Right lung (tissue), 5 donors: ENCODE measurements around the gene ABHD12B. TPM values are rescaled to one million over a fixed set of nuclear protein-coding genes. Genes with fewer than 3 reads are reported as not detected.
"Not testable (repeated sequence)": the region's sequence is repeated elsewhere in the genome, so short reads cannot be mapped to it uniquely, and the experiment has no call there.

Source experiments
- DNase-seq, 2 donors: peaks; one replicate each; pipeline ENCODE4 v3.0.0-alpha.2; 2013
- polyA plus RNA-seq, 5 donors: library from polyadenylated mRNA; unstranded; fragments of 120-200 nt; gene quantifications; one replicate each; pipeline versions ENCODE4 v1.2.1 to v1.2.3, GENCODE V29; 2013; ENCODE audit warnings: inconsistent platforms in 1 of 5, low replicate concordance in 1 of 5; ENCODE audit not compliant: insufficient read length in 5 of 5, insufficient read depth in 1 of 5

The ABHD12B gene
- polyA plus RNA-seq, 5 donors, result 0.45 to 1.4 (median 0.67) TPM

GRCh38 chr14:50932592-50933495 is 61.0 kb downstream of the ABHD12B start:
- DNase-seq, result no peak

DNA sequence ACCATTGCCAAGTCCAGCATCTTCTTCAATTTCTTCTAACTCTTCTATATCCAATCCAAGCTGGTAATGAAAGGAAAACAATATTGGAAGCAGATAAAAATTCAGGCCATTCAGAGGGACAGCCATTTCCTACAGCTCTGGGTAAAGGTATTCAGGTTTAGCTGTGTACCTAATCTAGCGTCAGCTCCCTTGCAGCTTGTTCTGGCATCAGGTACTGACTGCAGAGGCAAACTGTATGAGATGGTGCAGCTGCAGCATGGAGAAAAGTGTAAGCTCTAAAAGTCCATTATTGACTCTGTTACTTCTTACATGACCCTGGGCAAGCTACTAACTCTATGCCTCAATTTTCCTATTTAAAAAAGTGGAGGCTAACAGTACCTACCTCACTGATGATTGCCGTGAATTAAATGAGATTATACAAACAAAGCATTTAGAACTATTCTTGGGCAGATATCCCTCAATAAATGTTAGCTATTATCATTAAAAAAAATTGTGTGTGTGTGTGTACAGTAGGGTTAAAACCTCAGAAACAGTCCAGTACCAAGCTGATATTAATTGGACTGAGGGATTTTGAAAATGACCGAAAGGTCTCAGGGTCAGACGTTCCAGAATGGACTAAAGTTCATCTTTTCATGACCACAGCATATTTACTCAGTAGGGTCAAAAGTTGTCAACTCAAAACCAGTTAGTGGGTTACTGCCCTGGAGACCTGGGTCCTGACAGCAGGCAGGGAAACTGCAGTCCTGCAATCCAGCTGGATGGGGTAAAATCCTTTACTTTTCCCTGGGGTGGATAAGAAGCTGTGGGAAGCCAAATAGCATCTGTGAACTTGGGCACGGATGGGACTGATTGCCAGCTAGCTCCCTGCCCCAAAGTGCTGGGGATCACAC is 63.5 kb downstream of the ABHD12B start:
- no peak for DNase-seq

GRCh38 chr14:50936016-50936340 is 64.1 kb downstream of the ABHD12B start:
- no peak for DNase-seq

DNA sequence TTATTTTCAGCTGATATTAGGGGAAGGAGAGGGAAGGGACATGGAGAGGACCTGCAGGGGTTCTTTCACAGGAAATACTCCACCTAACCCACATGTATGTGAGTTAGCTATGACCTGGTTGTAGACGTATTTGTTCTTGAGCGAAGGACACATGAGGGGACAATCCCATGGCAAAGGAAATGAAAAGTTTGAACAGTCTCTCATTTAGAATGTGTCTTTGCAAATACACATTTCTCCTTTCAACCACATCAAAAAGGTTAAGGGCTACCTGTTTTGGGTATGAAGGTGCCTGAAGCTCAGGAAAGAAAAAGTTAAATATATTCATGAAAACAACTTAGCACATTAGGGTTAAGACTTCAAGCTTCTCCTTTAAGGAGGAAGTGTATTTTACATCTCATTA is 65.0 kb downstream of the ABHD12B start:
- no peak for DNase-seq

DNA sequence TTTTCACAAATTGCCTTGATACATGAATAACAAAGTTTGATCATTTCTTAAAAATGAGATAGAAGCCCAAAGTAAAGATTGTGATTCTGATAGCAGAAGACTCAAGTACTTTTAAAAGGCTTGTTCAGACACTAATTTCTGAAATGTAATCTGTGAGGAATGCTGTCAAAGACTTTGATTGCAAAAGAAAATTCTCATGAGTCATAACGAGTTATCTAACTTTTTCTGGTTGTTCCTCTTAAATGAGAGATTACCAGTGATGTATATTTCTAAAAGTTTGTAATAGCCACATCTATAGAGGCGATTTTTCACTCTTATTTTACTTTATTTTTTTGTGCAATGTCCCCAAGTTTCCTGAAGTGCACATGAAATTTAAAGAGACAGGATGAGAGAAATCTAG is 65.5 kb downstream of the ABHD12B start:
- DNase-seq, result no peak

GRCh38 chr14:50937800-50938199 is 65.9 kb downstream of the ABHD12B start:
- DNase-seq, result no peak

DNA sequence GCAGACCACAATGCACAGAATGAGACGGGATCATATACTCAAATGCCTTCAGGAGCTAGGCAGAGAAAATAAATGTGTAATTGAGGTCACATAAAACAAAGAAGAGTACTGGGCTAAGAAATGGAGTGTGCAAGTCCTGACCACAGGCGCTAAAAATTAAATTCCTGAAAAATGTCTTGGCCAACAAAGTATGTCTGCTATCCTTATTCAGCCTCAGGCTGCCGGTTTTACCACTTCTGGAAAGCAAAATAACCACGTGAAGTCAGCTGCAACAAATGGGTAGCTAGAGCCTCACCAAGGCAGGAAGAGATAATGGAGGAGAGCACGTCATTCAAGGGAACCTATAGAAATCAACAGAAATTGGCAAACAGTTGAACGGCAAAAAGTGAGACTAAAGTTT is 69.3 kb downstream of the ABHD12B start:
- no peak for DNase-seq

DNA sequence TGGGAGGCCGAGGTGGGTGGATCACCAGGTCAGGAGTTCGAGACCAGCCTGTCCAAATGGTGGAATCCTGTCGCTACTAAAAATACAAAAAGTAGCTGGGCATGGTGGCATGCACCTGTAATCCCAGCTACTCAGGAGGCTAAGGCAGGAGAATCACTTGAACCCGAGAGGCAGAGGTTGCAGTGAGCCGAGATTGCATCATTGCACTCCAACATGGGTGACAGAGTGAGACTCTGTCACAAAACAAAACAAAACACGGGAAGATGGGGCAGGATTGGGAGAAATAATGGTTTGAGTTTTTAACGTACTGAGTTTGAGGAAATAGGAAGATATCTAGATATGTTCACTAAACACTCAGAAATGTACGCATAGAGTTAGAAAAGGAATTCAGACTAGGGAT is 69.8 kb downstream of the ABHD12B start:
- not testable (repeated sequence) for DNase-seq

GRCh38 chr14:50943261-50943942 is 71.5 kb downstream of the ABHD12B start:
- no peak for DNase-seq

GRCh38 chr14:50943943-50944646 is 72.2 kb downstream of the ABHD12B start, which contains the start of gene PYGL:
PYGL (minus strand) TSS chr14:50944483; CDS start chr14:50944403, 80 bp downstream.
- peak; percentile 69 to 74 for DNase-seq

- DNase-seq, result no peak
Measured at GRCh38 chr14:50944647-50945413, 73.0 kb downstream of the ABHD12B start.

- DNase-seq, result no peak
Measured at GRCh38 chr14:50946234-50946935, 74.5 kb downstream of the ABHD12B start.

DNA sequence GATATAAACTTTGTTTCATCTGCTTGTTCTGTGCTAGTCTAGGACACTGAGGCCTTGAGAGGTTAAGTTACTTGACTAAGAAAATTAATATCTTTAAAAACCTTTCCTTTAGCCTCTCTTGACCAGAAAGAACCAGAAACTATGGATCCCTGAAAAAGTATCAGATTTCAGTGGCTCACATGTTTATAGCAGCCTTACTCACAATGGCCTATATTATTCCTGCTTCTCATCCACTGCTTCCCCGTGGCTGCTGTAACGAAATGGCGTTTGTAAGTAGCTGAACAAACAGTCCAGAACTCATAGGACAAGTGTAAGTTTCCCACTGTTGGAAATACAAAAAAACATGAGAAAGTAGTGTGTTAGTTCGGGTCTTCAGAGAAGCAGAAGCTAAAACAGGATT is 75.6 kb downstream of the ABHD12B start:
- DNase-seq, result no peak

- no peak for DNase-seq
Measured at GRCh38 chr14:50948205-50948604, 76.4 kb downstream of the ABHD12B start.

DNA sequence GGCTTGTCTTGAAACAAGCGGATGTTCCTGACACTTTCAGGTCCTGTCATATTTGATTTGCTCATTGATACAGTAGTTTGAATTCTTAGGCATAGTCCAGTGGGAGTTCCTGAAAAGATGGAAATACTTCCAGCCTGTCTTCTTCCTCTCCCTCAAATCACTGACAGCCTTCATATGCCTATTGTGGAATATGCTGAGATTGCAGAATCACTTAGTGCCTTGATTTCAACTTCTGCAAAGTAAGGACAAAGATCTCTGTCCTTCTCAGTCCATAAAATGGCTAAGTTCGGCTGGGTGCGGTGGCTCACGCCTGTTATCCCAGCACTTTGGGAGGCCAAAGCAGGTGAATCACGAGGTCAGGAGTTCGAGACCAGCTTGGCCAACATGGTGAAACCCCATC is 79.2 kb downstream of the ABHD12B start:
- DNase-seq, result no peak

DNA sequence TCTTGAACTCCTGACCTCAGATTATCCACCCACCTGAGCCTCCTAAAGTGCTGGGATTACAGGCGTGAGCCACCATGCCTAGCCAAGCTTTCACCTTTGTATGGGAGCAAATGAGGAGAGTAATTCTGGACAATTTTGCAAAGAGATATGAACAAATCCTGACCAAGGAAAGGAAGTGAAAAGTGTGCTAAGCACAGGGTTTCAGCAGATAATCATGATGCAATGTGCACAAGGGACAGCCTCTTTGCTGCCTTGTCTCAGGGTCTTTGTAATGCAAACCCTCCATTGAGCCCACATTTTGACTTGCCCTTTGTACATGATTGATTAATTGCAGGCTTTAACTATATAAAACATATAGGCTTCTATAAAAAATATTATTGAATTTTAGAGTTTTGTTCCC is 81.6 kb downstream of the ABHD12B start:
- DNase-seq, result no peak
